HG02852 (cell line): ENCODE results near the gene CYP2D6.
"Not testable (repeated sequence)": the region's sequence is repeated elsewhere in the genome, so short reads cannot be mapped to it uniquely, and the experiment has no call there.

ENCODE experiments used
- ATAC-seq: cut with Tn5 transposase; IDR thresholded peaks from one replicate; pipeline ENCODE4 v1.9.1; 2021; ENCODE audit warnings: mild to moderate bottlenecking, moderate library complexity; ENCODE audit not compliant: unreplicated experiment

The CYP2D6 gene

DNA sequence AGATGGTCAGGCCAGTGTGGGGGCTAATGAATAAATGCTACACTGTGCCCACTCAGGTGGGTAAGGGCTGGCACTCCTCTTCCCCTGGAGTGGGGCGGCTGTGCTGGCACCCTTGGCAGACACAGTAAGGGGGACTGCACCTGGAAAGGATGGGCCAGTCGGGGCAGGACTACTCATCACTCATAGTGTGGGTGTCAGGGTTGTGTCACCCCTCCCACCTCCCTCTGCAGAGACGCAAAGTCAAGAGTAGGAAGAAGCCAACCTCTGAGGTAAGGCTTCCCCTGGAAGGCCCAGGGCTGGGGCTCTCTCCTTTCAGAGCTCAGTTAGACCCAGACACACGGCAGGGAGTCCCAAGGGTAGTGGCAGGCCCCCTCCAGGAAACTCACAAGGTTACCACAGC, 5.1 kb upstream of the CYP2D6 start:
- not testable (repeated sequence) for ATAC-seq

DNA sequence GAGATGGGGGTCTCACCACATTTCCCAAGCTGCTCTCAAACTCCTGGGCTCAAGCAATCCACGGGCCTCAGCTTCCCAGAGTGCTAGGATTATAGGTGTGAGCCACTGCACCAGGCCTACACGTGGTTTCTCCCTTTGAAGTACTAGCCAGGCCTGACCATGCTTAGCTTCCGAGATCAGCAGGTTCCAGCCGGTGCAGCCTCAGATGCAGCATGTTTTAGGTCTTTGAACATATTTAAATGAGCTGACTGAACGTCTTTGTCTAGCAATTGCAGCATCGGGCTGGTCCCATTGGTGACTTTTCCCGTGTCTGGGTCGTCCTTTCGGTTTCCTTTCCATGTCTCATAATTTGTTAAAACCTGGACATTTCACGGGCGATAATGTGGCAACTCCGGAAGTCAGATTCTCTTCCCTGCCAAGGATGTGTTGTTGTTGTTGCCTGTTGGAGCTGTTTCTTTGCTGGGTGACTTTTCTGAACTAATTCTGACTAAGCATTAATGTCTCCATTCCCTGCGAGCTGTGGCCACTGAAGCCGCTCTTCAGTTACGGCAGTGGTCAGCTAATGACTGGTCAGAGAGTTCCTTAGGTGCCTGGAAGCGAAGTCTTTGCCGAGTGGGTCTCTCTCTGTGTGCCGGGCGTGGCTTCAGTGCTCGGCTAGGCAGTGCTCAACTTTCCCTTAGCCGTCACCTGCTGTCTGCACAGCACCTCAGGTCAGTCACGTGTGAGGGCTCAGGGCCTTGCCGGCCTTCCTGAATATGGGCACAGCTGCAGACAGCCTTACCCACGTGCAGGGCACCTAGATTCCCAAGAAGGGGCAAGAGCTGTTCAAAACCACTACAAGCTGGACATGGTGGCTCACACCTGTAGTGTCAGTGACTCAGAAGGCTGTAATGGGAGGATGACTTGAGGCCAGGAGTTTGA, 3.8 kb upstream of the CYP2D6 start:
- no peak for ATAC-seq

GRCh38 chr22:42132457-42132856, 1.8 kb upstream of the CYP2D6 start:
- no peak for ATAC-seq

DNA sequence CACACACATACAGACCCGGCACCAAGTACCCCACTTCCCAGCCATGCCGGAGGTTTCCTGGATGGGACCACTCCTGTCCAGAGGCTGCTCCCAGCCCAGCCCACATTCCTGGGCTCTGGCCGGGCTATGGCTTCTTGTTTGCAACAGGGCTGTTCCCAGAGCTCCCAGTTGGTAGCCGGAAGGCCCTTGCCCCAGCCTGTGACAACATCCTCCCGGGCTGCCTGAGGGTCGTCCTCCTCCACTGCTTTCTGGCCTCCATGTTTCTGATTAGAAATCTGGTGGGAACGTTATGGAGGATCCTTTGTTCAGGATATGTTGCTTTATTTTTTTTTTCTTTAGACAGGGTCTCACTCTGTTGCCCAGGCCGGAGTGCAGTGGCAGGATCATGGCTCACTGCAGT, 952 bp upstream of the CYP2D6 start:
- no peak for ATAC-seq

DNA sequence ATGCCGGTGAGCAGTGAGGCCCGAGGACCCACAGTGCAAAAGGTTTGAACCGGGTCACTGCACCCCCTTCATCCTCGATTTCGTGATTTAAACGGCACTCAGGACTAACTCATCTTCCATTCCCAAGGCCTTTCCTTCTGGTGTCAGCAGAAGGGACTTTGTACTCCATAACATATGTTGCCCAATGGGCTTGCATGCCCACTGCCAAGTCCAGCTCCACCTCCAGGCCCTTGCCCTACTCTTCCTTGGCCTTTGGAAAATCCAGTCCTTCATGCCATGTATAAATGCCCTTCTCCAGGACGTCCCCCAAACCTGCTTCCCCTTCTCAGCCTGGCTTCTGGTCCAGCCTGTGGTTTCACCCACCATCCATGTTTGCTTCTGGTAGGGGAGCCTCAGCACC, 428 bp downstream of the CYP2D6 start:
- not testable (repeated sequence) for ATAC-seq

DNA sequence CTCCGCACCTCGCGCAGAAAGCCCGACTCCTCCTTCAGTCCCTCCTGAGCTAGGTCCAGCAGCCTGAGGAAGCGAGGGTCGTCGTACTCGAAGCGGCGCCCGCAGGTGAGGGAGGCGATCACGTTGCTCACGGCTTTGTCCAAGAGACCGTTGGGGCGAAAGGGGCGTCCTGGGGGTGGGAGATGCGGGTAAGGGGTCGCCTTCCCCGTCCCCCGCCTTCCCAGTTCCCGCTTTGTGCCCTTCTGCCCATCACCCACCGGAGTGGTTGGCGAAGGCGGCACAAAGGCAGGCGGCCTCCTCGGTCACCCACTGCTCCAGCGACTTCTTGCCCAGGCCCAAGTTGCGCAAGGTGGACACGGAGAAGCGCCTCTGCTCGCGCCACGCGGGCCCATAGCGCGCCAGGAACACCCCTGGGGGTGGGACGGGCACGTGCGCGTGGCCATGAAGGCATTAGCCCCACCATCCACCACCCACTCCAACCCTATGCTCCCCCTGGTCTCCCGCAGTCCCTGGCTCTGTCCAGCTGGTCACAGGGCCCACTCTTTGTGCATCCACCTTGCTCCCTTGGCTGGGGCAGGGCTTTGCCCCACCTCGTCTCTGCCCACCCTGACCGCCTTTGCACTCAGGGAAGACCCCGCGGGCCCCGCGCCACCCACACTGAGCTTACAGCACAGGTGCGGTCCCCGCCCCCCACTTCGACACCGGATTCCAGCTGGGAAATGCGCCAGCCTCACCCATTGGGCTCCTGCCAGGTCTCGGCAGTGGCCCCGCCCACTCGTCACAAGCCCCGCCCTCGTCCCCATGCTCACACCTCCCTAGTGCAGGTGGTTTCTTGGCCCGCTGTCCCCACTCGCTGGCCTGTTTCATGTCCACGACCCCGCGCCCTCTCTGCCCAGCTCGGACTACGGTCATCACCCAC, 1.6 kb downstream of the CYP2D6 start:
- ATAC-seq, result not testable (repeated sequence)

GRCh38 chr22:42128007-42128406, 2.6 kb downstream of the CYP2D6 start:
- not testable (repeated sequence) for ATAC-seq

- ATAC-seq, result no peak
Measured at GRCh38 chr22:42127606-42128005, 3.0 kb downstream of the CYP2D6 start.

DNA sequence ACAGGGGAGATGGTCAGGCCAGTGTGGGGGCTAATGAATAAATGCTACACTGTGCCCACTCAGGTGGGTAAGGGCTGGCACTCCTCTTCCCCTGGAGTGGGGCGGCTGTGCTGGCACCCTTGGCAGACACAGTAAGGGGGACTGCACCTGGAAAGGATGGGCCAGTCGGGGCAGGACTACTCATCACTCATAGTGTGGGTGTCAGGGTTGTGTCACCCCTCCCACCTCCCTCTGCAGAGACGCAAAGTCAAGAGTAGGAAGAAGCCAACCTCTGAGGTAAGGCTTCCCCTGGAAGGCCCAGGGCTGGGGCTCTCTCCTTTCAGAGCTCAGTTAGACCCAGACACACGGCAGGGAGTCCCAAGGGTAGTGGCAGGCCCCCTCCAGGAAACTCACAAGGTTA, 7.1 kb downstream of the CYP2D6 start:
- not testable (repeated sequence) for ATAC-seq

GRCh38 chr22:42120231-42121021, 10.2 kb downstream of the CYP2D6 start:
- not testable (repeated sequence) for ATAC-seq

DNA sequence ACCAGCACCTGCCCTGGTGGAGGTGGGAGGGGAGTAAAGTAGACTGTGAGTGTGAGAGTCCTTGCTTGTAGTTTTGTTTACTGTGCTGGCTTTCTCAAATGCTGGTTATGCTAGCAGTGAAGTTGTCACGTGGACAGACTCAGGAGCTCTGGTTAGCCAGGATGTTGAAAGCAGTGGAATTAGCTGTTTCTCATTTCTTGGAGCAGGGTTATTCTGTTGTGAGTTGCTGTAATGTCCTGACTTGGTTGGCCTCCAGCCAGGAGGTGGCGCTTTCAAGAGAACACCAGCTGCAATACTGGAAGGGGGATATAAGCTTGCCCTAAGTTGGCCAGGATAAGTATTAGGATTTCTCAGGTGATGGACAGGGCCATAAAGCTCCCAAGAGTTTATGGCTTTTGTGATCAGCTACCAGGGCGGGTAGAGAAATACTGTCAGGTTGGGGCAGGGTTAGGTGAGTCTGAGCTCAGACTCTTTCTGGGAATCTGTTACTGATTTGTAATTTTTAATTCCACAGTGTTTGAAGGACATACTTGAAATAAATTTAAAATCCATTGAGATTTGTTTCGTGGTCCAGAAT, 13.7 kb downstream of the CYP2D6 start:
- no peak for ATAC-seq

- not testable (repeated sequence) for ATAC-seq
Measured at GRCh38 chr22:42115420-42115830, 15.2 kb downstream of the CYP2D6 start.

DNA sequence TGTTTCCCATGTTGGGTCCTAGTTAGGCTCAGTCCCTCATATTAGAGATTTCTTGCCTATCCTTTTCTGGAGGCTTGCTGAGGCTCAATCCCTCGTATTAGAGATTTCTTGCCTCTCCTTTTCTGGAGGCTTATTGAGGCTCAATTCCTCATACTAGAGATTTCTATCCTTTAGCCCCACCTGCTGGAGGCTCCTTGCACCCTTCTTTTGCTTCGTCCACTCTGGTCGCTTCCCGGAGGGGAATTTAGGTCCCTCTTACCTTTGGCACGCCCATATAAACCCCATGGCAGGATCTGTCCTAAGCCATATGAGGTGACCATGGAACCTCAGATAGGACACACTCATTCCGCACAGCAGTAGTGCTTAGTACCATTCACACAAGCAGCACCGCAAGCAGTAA, 15.9 kb downstream of the CYP2D6 start:
- ATAC-seq, result no peak

DNA sequence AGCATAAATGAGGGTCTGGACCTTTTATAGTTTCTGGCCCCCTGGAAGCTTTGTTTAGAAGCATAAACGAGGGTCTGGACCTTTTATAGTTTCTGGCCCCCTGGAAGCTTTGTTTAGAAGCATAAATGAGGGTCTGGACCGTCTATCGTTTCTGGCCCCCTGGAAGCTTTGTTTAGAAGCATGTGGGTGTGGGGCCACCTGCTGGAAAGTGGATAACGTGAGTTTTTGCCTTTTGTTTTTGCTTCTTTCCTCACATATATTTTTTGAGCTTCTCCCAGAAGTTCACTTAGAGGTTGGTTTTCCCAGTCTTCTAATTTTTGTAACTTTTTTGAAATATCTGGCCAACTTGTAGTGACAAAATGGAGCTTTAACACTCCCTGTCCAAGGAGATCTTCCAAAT, 17.8 kb downstream of the CYP2D6 start:
- ATAC-seq, result not testable (repeated sequence)

DNA sequence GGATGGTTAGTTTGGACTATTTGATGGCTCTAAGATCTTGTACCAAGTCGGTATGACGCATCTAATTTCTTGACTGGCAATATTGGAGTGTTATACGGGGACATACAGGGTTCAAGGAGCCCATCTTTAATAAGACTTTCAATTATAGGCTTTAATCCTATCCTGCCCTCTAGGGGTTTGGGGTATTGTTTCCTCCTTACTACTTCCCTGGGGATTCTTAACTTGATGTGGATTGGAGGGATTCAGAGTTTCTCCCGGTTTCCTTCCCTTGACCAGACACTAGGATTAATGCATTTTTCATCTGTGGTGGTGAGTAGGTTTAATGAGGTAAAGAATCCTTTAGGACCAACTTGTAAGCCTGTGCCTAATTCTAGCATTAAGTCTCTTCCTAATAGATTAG, 18.8 kb downstream of the CYP2D6 start:
- ATAC-seq, result no peak

GRCh38 chr22:42108848-42109247, 21.8 kb downstream of the CYP2D6 start:
- ATAC-seq, result no peak

- ATAC-seq, result not testable (repeated sequence)
Measured at GRCh38 chr22:42104332-42104860, 26.2 kb downstream of the CYP2D6 start.

- ATAC-seq, result no peak
Measured at GRCh38 chr22:42101199-42101598, 29.4 kb downstream of the CYP2D6 start.

GRCh38 chr22:42091455-42091782, 39.2 kb downstream of the CYP2D6 start:
- ATAC-seq, result no peak
